ENCODE data around the gene STXBP5.

Gene STXBP5

DNA sequence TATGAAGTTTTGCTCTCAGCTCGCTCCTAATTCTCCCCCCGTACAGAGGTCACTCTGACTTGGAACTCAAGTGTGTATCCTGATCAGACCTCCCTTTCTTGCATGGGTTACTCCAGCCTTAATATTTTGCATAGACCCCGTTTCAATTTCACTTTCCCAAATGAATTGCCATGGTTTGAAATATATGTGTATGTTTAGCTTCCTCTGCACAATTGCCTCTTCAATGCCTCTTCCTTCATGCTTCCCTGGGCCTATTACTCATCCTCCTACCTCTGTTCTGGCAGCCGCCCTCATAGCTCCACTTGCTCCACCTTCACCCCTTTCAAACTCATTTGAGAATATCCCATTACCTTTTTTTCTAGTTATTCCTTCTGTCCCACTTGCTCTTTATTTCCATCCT is 214.3 kb downstream of the STXBP5 start:
- in situ Hi-C loops (cut with MboI; ENCODE audit: low sequenced_read_pairs), result no loop called here

DNA sequence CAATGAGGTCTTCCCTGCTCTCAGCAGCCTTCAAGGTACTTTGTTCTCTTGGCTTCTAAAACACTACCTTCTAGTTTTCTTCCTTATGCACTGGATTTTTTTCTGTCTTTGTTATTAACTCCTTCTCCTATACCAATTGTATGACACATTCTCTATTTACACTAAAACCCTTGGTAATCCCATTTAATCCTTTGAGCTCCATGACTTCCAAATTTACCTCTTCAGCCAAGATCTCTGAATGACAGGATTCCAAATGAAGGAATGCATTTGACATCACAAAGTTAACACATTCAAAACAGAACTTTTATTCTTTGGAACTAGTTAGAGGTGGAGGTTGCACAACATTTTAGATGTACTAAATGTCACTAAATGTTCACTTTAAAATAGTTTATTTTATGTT is 217.7 kb downstream of the STXBP5 start:
- in situ Hi-C loops (cut with MboI; ENCODE audit: low sequenced_read_pairs), result no loop called here

DNA sequence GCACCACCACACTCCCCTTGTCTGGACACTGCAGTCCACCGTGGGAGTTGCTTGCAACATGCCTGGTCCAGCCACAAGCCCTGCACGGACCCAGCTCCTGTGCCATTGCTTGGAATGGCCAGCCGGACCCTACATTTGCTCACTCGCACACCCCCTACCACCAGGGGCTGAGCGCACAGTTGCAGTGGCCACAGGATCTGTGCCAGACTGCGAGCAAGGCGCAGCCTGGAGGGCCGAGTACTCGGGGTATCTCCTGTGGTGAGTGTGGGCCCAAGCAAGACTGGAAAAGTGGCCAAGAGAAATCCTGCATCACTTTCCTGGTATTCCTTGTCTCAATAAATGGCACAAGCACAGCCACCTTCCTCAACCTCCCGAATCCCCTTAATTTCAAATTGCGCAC is 218.9 kb downstream of the STXBP5 start:
- in situ Hi-C loops (cut with MboI; ENCODE audit: low sequenced_read_pairs), result no loop called here

DNA sequence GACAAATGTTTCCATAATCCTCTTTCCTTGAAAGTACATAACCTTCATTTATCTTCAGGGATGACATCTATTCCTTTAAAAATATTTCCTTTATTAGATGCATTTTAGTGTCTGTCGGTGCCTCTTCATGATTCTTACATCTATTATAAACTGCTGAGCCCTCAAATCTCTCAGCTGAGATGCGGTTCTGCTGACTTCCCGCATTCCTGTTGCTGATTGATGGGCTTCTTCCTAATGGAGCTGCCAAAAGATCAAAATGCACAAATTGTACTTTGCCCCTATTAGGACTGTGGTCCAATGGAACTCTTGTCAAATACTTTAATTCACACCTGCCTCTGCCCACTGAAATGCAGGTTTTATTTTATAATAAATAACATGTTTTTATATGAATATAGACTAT is 225.6 kb downstream of the STXBP5 start:
- in situ Hi-C loops (cut with MboI; ENCODE audit: low sequenced_read_pairs), result no loop called here

DNA sequence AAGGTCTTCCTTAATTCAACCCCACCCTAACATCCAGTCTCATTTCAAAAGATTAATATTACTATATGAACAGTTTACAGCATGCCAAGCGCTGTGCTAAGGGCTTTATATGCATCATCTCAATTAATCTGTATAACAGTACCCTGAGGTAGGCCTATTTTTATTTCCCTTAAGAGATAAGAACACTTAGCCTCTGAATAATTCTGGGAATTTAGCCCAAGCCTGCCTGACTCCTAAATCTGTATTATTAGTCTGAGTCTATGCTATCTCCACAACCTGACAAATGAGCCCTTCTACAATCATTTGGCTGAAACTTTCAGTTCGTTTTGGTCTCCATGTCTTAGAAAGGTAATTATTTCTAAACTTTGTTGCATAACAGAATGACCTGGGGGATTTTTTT is 226.6 kb downstream of the STXBP5 start:
- in situ Hi-C loops (cut with MboI; ENCODE audit: low sequenced_read_pairs), result no loop called here

DNA sequence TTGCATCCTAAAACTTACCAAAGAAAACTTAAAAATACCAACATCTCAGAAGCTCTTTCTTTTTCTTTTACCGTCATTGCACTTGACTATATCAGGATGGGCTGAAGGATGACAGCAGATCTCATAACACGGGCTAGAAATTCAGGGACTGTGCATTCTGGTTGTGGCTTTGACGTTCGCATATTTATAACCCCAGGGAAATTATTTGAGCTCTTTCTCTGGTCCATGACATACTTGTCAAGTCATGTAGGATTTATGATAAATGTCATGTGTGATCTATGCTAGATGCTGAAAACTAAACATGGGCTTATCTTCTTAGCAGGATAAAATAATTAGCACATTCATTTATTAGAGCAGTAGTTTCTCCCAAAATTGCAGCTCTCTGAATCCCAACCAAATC is 229.9 kb downstream of the STXBP5 start:
- in situ Hi-C loops (cut with MboI; ENCODE audit: low sequenced_read_pairs), result no loop called here

DNA sequence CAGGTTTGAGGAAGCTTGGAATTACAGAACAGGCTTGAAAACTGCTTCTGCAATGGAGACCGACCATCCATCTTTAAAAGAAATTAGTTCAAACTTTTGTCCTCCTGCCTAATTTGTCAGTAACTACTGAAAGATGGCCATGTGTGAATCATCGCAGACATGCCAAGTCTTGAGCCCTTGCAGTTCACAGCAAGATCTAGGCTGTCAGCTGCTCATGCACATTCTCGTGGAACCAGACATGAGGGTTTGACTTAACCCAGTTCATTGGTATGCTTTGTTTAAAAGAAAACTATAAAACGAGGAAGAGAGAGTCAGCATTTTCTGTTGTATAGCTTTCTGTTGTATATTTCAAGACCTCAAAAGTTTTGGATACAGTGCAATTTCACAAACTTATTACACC is 230.3 kb downstream of the STXBP5 start:
- in situ Hi-C loops (cut with MboI; ENCODE audit: low sequenced_read_pairs), result no loop called here

DNA sequence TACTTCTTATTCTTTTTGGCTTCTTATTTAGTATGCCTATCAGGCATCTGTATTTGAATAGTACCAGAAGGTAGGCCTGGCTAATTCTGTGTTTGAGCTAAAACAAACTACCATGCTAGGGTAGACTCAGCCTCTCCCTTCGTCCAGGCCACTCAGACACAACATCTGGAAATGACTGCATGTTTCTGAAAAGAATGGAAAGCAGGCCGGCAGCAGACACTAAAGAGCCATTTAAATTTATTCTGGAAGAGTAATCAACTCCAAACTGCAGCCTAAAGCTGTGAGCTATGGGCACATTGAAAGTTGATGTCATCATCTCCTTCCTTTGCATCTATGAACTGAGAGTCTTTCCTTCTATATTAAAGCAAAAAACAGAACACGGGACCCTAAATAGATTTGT is 233.4 kb downstream of the STXBP5 start:
- in situ Hi-C loops (cut with MboI; ENCODE audit: low sequenced_read_pairs), result no loop called here

DNA sequence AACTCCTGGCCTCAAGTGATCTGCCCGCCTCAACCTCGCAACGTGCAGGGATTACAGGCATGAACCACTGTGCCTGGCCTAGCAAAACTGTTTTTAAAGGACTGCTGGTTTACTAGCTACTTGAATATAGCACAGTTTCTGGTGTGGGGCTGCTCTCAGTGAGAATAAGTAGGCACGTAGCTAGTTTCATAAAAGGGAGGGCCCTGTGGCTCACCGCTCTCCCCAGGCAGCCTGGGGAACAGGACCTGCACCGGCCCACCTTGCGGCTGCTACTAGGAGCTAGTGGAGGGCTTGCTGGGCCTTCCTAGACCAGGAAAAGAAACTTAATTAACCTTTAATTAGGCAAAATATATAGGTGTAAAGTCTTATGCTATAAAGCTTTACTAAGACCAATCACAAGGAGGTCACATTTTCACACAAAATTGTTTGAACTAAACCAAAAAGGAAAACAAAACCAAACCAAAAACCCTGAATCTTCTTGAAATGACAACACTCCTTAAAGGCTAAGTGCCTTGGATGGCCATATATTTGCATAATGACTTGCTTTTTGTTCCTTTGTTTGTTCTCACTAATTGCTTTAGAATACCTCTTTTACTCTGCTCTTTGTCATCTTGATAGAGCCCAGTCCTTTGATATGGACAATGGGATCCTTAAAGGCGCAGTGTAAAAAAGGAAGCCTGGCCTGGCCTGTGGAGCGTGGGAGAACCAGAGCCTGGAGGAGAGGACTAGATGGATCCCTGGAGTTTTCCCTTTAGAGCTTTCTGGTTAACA is 234.7 kb downstream of the STXBP5 start:
- in situ Hi-C loops (cut with MboI; ENCODE audit: low sequenced_read_pairs), result no loop called here
